Mucosa of rectum (tissue), 2 donors: ENCODE measurements around the gene ARF3.

Source experiments
- H3K27ac ChIP-seq, 2 donors: one replicate each; pipeline ENCODE4 v1.7.0; 2013; ENCODE audit warnings: inconsistent platforms in 2 of 2, low read depth in 2 of 2, low read length in 2 of 2
- H3K27me3 ChIP-seq, 2 donors: one replicate each; pipeline ENCODE4 v1.7.0; 2013; ENCODE audit warnings: low read length in 2 of 2; ENCODE audit not compliant: control insufficient read depth in 2 of 2, insufficient read depth in 2 of 2
- H3K36me3 ChIP-seq, 2 donors: one replicate each; pipeline ENCODE4 v1.7.0; 2013; ENCODE audit warnings: low read length in 2 of 2; ENCODE audit not compliant: control insufficient read depth in 2 of 2, insufficient read depth in 2 of 2
- H3K4me1 ChIP-seq, 2 donors: one replicate each; pipeline ENCODE4 v1.7.0; 2013; ENCODE audit warnings: low read length in 2 of 2, mild to moderate bottlenecking in 1 of 2; ENCODE audit not compliant: control insufficient read depth in 2 of 2, insufficient read depth in 2 of 2
- H3K4me3 ChIP-seq, 2 donors: one replicate each; pipeline ENCODE4 v1.7.0; 2013; ENCODE audit warnings: low read length in 2 of 2
- H3K9ac ChIP-seq, 2 donors: one replicate each; pipeline ENCODE4 v1.7.0; 2013; ENCODE audit warnings: low read length in 2 of 2, low read depth in 1 of 2, mild to moderate bottlenecking in 1 of 2
- H3K9me3 ChIP-seq, 2 donors: one replicate each; pipeline ENCODE4 v1.7.0; 2013; ENCODE audit warnings: low read length in 2 of 2; ENCODE audit not compliant: control insufficient read depth in 2 of 2
- donor health status: healthy.
- donor health status: Normal muscosa, but diverticular disease.

ARF3 gene

GRCh38 chr12:48965298-48965838 is 8.1 kb upstream of the ARF3 start:
- H3K27me3 ChIP-seq: peaks cover 7% of the 10 kb centered on the region in 2 donors
- no peaks in the 10 kb centered on the region for H3K9me3 ChIP-seq
- no peak overlapping the region for H3K9ac ChIP-seq
- no peak overlapping the region for H3K27ac ChIP-seq
- H3K36me3 ChIP-seq: no peaks in the 10 kb centered on the region
- no peak overlapping the region for H3K4me3 ChIP-seq
- peaks cover 12% of the 10 kb centered on the region in 2 donors for H3K4me1 ChIP-seq

GRCh38 chr12:48961801-48962200 is 4.5 kb upstream of the ARF3 start:
- H3K9me3 ChIP-seq: no peaks in the 10 kb centered on the region
- H3K36me3 ChIP-seq: no peaks in the 10 kb centered on the region
- H3K27ac ChIP-seq: no peak overlapping the region
- no peak overlapping the region for H3K9ac ChIP-seq
- H3K27me3 ChIP-seq: no peaks in the 10 kb centered on the region
- H3K4me3 ChIP-seq: no peak overlapping the region
- H3K4me1 ChIP-seq: peaks cover 4 to 7% of the 10 kb centered on the region in 2 donors

GRCh38 chr12:48961331-48961730 is 4.0 kb upstream of the ARF3 start:
- peaks cover 4 to 7% of the 10 kb centered on the region in 2 donors for H3K4me1 ChIP-seq
- H3K4me3 ChIP-seq: no peak overlapping the region
- no peak overlapping the region for H3K9ac ChIP-seq
- H3K27me3 ChIP-seq: no peaks in the 10 kb centered on the region
- no peaks in the 10 kb centered on the region for H3K36me3 ChIP-seq
- no peak overlapping the region for H3K27ac ChIP-seq
- H3K9me3 ChIP-seq: no peaks in the 10 kb centered on the region

- Histone ChIP-seq H3K9ac (no peak overlapping the region), H3K4me1 (peaks cover 4 to 11% of the 10 kb centered on the region in 2 donors), H3K9me3 (no peaks in the 10 kb centered on the region), H3K36me3 (no peaks in the 10 kb centered on the region), H3K27me3 (no peaks in the 10 kb centered on the region), H3K4me3 (no peak overlapping the region), H3K27ac (no peak overlapping the region)
Measured at GRCh38 chr12:48960834-48961233, 3.5 kb upstream of the ARF3 start.

GRCh38 chr12:48958049-48958388 is 732 bp upstream of the ARF3 start:
- H3K36me3 ChIP-seq: peaks cover 2 to 3% of the 10 kb centered on the region in 2 donors
- H3K9me3 ChIP-seq: no peaks in the 10 kb centered on the region
- H3K9ac ChIP-seq: peak overlapping the region in 1 of 2 donors; percentile 61
- peak overlapping the region; percentile 92 to 98 for H3K4me3 ChIP-seq
- H3K27me3 ChIP-seq: no peaks in the 10 kb centered on the region
- H3K27ac ChIP-seq: peak overlapping the region; percentile 83 to 89
- H3K4me1 ChIP-seq: peaks cover 4 to 15% of the 10 kb centered on the region in 2 donors

- peaks cover 4 to 15% of the 10 kb centered on the region in 2 donors for H3K4me1 ChIP-seq
- H3K9me3 ChIP-seq: no peaks in the 10 kb centered on the region
- peak overlapping the region; percentile 87 for H3K9ac ChIP-seq
- H3K27me3 ChIP-seq: no peaks in the 10 kb centered on the region
- H3K4me3 ChIP-seq: peak overlapping the region; percentile 92 to 98
- peak overlapping the region; percentile 83 to 89 for H3K27ac ChIP-seq
- peaks cover 12 to 14% of the 10 kb centered on the region in 2 donors for H3K36me3 ChIP-seq
Measured at GRCh38 chr12:48956279-48957140, 777 bp downstream of the ARF3 start.

GRCh38 chr12:48954841-48955501 is 2.3 kb downstream of the ARF3 start:
- H3K4me1 ChIP-seq: peaks cover 4 to 15% of the 10 kb centered on the region in 2 donors
- no peaks in the 10 kb centered on the region for H3K27me3 ChIP-seq
- no peak overlapping the region for H3K9ac ChIP-seq
- no peak overlapping the region for H3K27ac ChIP-seq
- no peak overlapping the region for H3K4me3 ChIP-seq
- no peaks in the 10 kb centered on the region for H3K9me3 ChIP-seq
- peaks cover 12 to 14% of the 10 kb centered on the region in 2 donors for H3K36me3 ChIP-seq

- peaks cover 4 to 15% of the 10 kb centered on the region in 2 donors for H3K4me1 ChIP-seq
- H3K4me3 ChIP-seq: no peak overlapping the region
- H3K27ac ChIP-seq: no peak overlapping the region
- H3K9me3 ChIP-seq: no peaks in the 10 kb centered on the region
- H3K9ac ChIP-seq: no peak overlapping the region
- H3K36me3 ChIP-seq: peaks cover 12 to 14% of the 10 kb centered on the region in 2 donors
- no peaks in the 10 kb centered on the region for H3K27me3 ChIP-seq
Measured at GRCh38 chr12:48954061-48954460, 3.2 kb downstream of the ARF3 start.

GRCh38 chr12:48952691-48953090 is 4.6 kb downstream of the ARF3 start:
- Histone ChIP-seq H3K36me3 (peaks cover 12 to 14% of the 10 kb centered on the region in 2 donors), H3K9ac (no peak overlapping the region), H3K27me3 (no peaks in the 10 kb centered on the region), H3K4me1 (peaks cover 2 to 15% of the 10 kb centered on the region in 2 donors), H3K27ac (no peak overlapping the region), H3K4me3 (no peak overlapping the region), H3K9me3 (no peaks in the 10 kb centered on the region)

GRCh38 chr12:48947727-48948126 is 9.6 kb downstream of the ARF3 start:
- Histone ChIP-seq H3K9ac (no peak overlapping the region), H3K27ac (peak overlapping the region; percentile 68 to 69)

More at GRCh38 chr12:48947727-48948126, 9.6 kb downstream of the ARF3 start:
- no peaks in the 10 kb centered on the region for H3K27me3 ChIP-seq
- H3K4me1 ChIP-seq: peaks cover 0 to 13% of the 10 kb centered on the region in 2 donors
- H3K9me3 ChIP-seq: no peaks in the 10 kb centered on the region
- peaks cover 7 to 8% of the 10 kb centered on the region in 2 donors for H3K36me3 ChIP-seq
- H3K4me3 ChIP-seq: peak overlapping the region in 1 of 2 donors; percentile 3
